COLO668 (cell line): Measurements from ENCODE around the gene DCTN1.

Experiments
- DNase-seq: peaks from one replicate; lab custom pipeline; 2025; ENCODE audit not compliant: unreplicated experiment; lab: John Stamatoyannopoulos, UW

Gene DCTN1

GRCh38 chr2:74414441-74414840 lies 34.3 kb upstream of the DCTN1 start:
- DNase-seq: peak; percentile 35

DNA sequence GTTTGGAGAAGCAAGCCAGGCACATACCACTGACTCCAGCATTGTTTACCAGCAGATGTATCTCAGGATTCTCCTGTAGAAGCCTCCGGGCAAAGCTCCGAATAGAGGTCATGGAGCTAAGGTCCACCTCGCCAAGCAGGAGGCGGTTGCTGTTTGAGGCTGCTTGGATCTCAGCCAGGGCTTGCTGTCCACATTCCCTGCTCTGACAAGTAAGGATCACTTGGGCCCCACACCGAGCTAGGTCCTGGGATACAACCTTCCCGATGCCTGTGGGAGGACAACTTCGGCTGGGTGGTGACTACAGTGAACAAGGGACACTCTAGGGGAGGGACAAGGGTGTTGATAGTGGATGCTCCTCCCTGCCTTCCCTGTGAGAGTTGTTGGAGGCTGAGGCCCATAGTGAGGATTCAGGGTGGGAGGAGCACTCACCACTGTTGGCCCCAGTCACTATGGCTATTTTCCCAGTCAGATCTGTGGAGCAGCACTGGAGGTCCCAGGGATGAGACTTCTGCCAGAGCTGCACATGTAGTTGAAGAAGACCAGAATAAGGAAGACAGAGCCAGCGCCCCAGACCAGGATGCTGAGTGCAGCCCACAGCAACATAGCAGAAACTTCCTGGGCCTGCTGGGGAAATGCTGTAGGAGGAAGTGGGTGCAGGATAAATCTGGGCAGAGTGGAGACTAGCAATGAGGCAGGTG lies 33.0 kb upstream of the DCTN1 start:
- DNase-seq: no peak

DNA sequence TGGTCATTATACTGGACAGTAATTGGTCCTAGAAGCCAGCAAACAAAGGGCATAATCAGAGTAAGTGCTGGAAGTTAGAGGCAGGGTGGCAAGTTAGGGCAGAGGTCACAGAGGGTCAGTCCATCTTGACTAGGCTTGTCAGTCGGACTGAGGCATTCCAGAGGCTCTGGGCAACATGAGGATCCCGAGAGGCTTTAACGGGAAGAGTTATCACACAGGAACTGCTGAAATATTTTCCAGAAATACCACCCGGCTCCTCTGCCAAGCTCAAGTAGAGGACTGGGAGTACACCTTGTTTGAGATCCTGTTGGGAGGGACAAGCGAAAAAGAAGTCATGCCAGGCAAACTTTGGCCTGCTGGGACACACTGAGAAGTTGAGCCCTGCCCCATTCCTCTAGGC lies 27.6 kb upstream of the DCTN1 start:
- DNase-seq: no peak

DNA sequence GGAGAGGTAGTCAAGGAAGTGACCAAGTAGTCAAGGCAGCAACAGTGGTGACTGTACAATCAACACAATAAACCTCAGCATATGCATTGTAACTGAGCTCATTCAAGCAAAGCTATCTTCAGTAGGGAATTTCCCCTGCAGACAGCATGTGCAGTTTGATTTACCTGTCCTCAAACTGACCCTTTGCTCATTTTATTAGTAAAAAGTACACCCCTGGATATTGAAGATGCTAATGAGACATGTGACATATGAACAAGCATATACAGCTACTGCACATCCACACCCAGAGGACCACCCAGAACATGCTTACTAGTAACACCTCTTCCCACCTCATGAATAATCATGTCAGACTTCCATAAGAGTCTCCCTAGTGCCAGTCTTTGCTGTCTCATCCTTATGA lies 25.9 kb upstream of the DCTN1 start:
- DNase-seq: peak; percentile 10

GRCh38 chr2:74401891-74402290 lies 21.8 kb upstream of the DCTN1 start:
- no peak for DNase-seq

- no peak for DNase-seq
Observed at GRCh38 chr2:74399785-74400184, 19.7 kb upstream of the DCTN1 start.

DNA sequence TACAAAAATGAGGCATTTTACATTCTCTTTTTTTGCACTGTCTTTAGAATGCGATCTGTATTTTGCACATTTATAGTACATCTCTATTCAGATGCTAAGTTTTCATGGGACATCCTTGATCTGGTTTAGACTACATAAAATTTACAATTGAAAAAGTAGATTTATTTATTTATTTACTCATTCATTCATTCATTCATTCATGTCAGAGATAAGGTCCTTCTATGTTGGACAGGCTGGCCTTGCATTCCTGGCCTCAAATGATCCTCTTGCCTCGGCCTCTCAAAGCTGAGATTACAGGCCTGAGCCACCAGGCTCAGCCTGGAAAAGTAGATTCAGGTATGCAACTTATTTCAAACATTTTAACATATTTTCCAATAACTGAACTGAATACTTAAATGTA lies 16.0 kb upstream of the DCTN1 start:
- DNase-seq: no peak

DNA sequence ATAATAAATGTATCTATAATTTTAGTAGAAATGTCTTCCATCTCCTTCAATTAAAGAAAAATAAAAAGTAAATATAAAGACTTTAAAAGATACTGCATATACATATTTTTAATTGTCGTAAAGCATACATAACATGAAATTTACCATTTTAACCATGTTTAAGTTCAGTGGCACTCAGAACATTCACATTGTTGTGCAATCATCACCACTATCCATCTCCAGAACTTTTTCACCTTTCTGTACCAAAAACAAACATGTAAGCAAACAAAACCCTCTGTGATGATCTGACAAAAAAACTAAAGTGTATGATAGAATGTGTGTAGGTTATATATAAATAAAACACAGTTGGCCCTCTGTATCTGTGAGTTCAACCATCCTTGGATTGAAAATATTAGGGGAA lies 13.4 kb upstream of the DCTN1 start:
- no peak for DNase-seq

DNA sequence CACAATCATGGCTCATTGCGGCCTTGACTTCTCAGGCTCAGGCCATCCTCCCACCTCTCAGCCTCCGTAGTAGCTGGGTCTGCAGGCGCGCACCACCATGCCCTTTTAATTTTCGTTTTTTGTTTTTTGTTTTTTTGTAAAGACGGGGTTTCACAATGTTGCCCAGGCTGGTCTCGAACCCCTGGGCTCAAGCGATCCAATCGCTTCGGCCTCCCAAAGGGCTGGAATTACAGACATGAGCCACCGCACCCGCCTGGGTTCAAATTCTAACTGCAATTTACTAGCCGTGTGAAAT lies 12.3 kb upstream of the DCTN1 start:
- no peak for DNase-seq

- DNase-seq: peak; percentile 93
Observed at GRCh38 chr2:74391580-74392448, 11.7 kb upstream of the DCTN1 start.

DNA sequence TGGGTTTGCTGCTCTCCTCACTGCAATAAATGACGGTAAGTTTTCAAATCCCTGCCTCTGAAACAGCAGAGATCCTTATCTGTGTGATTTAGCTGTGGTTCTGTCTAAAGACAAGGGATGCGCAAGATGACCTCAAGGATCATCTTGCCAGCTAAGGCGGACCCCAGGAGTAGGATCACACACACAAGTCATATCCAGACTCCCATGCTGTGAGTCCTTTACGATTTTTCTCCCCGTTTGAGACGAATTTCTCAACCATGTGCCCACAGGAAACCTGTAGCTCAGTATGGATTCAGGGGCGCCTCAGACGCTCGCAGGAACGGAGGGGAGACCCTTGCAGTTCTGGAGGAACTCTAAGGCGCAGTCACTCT lies 11.1 kb upstream of the DCTN1 start:
- DNase-seq: no peak

DNA sequence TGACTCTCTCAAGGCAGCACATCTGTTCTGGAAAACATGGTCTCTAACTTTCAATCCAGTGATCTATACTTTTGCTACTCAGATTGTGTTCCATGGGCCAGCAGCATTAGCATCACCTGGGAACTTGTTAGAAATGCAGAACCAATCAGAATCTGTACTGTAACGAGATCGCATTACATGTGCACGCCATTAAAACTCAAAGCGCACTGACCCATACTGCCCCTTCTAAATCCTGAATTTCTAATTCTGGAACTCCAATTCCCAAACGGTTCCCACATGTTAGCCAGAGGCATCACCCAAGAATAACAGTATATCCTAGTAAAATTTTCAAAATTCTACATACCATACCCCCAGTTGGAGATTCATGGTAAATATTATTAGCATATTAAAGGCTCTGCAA lies 10.5 kb upstream of the DCTN1 start:
- no peak for DNase-seq

GRCh38 chr2:74387346-74387745 lies 7.2 kb upstream of the DCTN1 start:
- DNase-seq: no peak

DNA sequence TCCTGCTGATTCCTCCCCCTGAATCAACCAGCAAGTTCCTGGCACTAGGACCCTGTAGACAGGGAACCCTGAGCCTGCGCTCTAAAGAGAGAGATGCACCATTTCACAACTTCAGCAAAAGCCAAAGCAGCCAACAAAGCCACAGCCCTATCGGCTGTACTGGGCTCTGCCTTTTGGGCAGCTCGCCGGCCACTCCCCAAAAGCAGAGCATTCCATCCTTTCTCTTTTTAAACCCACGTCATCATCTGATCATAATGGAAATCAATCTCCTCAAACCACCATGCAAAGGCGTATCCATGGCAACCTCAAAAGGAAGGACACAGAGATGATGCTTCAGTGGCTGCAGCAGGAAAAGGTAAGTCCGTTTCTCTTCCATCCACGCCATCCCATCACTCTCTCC lies 5.3 kb upstream of the DCTN1 start:
- DNase-seq: no peak

DNA sequence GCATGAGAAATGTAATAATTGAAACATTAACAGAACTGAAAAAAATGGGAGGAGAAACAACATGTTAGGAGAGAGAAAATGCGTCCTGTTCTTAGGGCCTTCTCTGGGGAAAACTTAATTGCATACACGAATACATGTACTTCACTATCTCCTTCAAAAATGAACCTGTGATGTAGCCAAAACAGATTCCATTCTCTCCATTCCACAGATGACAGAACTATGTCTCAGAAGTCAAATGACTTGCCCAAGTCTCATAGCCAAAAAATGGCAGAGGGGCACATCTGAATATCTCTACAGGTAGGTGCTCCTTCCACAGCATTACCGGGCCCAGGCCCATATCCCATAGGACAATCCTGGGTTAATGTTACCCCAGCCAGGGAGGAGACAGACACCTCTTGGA lies 3.9 kb upstream of the DCTN1 start:
- DNase-seq: no peak

GRCh38 chr2:74383254-74383653 lies 3.1 kb upstream of the DCTN1 start:
- no peak for DNase-seq

DNA sequence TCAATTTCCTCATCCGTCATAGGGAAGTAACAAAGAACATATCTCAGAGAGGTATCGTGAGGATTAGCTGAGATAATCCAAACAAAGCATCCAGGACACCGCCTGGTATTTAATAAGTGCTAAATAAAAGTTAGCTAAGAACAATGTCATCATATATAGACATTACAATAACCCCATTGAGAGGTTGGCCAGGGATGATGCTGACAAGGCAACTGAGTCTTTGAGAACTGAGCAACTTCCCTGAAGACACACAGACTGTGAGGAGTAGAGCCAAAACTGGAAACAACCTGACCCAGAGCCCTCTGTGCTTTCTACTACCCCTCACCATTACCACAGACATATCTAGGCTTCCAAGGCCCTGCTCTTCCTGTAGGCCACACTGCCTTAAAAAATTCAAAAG lies 1.6 kb upstream of the DCTN1 start:
- DNase-seq: no peak

- no peak for DNase-seq
Observed at GRCh38 chr2:74378007-74378406, 2.1 kb downstream of the DCTN1 start.

DNA sequence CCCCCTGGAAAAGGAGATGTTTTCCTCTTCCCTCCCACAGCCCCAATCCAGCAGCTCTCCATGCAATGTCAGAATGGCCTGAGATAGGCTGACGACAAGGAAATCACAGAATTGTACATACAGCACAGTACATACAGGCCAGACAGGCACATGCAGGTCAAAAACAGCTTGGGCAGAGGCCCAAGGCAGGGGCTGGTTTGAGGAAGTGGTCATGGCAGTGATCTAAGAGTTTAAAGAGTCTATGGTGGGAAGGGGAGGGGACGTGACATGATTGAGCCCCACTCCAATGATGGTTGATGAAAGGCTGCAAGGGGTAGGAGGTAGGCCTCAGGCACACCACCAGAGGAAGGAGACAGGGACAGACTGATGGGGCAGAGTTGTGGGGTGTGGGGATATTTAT lies 4.3 kb downstream of the DCTN1 start:
- DNase-seq: no peak

GRCh38 chr2:74374509-74375205 lies 5.5 kb downstream of the DCTN1 start:
- peak; percentile 59 for DNase-seq

DNA sequence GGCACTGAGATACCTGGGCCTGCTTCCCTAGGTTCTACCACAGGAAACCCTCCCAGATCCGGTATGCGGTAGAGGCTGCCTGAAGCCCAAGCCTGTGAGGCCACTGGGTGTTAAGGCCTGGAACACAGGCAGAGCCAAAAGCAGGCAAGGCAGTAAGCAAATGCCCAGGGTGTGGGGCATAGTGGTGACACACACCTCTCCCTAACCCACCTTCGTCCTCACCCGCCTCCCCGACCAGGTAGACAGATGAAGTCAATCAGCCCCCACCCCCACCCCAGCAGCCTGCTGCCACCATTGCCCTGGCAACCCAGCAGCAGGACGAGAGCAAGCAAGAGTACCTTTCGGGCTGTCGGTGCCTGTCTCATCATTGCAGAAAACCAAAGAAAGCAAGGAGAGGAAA lies 6.1 kb downstream of the DCTN1 start:
- DNase-seq: peak; percentile 15

GRCh38 chr2:74373221-74373676 lies 6.9 kb downstream of the DCTN1 start:
- DNase-seq: no peak
